Endothelial cell of umbilical vein (primary cell): Measurements from ENCODE around the gene H2BK1. TPM values are rescaled to one million over a fixed set of nuclear protein-coding genes. Genes with fewer than 3 reads are reported as not detected.

ENCODE experiments used
- Bru-seq: library from RNA; stranded (reverse); fragments of 400-500 nt; gene quantifications from one replicate; lab custom pipeline; 2021; lab: Mats Ljungman, UMichigan
- BruChase-seq, 2 experiments: library from RNA; stranded (reverse); fragments of 400-500 nt; gene quantifications; one replicate each; lab custom pipeline; 2021; lab: Mats Ljungman, UMichigan
- BruUV-seq: library from RNA; stranded (reverse); fragments of 400-500 nt; replicated peaks from 2 replicates; lab custom pipeline; 2021; lab: Mats Ljungman, UMichigan
- CTCF ChIA-PET: fragments of 300-600, 350-600 bp; sonication (Branson Sonifier 250); formaldehyde crosslinking; loops from one replicate; lab custom pipeline; 2021; ENCODE audit warnings: antibody characterized with exemption, inconsistent platforms; lab: Charles Lee
- POLR2A ChIA-PET: fragments of 300-600, 350-600 bp; sonication (Branson Sonifier 250); formaldehyde crosslinking; loops from one replicate; lab custom pipeline; 2021; ENCODE audit warnings: antibody characterized with exemption, inconsistent platforms; lab: Charles Lee
- DNase-seq: peaks from one replicate; pipeline ENCODE4 v3.0.0-alpha.2; 2011; ENCODE audit warnings: low read depth, low spot score
- FAIRE-seq: peaks from 2 replicates; lab custom pipeline; 2011; peaks lifted over from hg19 to GRCh38; lab: Jason Lieb, UNC
- H2AFZ ChIP-seq: 2 replicates; pipeline ENCODE4 v1.6.0; 2012; ENCODE audit warnings: low read depth, low read length, control low read depth, inconsistent platforms
- H3K27ac ChIP-seq: 2 replicates; pipeline ENCODE4 v1.5.1; 2011; ENCODE audit warnings: low read depth, mild to moderate bottlenecking, control low read depth, low read length, moderate library complexity; ENCODE audit not compliant: insufficient read depth
- H3K27me3 ChIP-seq, 2 experiments: 2 replicates each; pipeline versions ENCODE4 v1.6.0 to v1.6.1; 2011; ENCODE audit warnings: low read length in 2 of 2, mixed read lengths in 1 of 2; ENCODE audit not compliant: control insufficient read depth in 2 of 2, insufficient read depth in 2 of 2
- H3K36me3 ChIP-seq, 2 experiments: 2 replicates in 1 of 2; 3 replicates in 1 of 2; pipeline ENCODE4 v1.5.1; 2011; ENCODE audit warnings: low read length in 2 of 2, mild to moderate bottlenecking in 1 of 2, moderate library complexity in 1 of 2; ENCODE audit not compliant: control insufficient read depth in 2 of 2, insufficient read depth in 2 of 2; ENCODE audit errors: extremely low read depth in 1 of 2
- H3K4me1 ChIP-seq: 3 replicates; pipeline ENCODE4 v1.5.1; 2011; ENCODE audit warnings: mild to moderate bottlenecking, low read length; ENCODE audit not compliant: control insufficient read depth, insufficient read depth; ENCODE audit errors: extremely low read depth
- H3K4me2 ChIP-seq: 2 replicates; pipeline ENCODE4 v1.6.1; 2011; ENCODE audit warnings: low read length, control low read depth, mixed read lengths; ENCODE audit not compliant: insufficient read depth
- H3K4me3 ChIP-seq, 3 experiments: fragments of 200-600 bp in 1 of 3; sonication (generic), shearing (Covaris generic) in 1 of 3; replicated peaks in 1 of 3; 2 replicates each; pipeline ENCODE4 v1.5.1; 2011 to 2016; ENCODE audit warnings: control low read depth in 3 of 3, low read length in 3 of 3, mild to moderate bottlenecking in 2 of 3, inconsistent platforms in 1 of 3, low read depth in 1 of 3, moderate library complexity in 1 of 3; ENCODE audit not compliant: insufficient read depth in 1 of 3
- H3K79me2 ChIP-seq: 2 replicates; pipeline ENCODE4 v1.6.0; 2012; ENCODE audit warnings: low read length, inconsistent platforms; ENCODE audit not compliant: control insufficient read depth, insufficient read depth
- H3K9ac ChIP-seq: replicated peaks from 2 replicates; pipeline ENCODE3; 2011; ENCODE audit warnings: low read length, control low read depth; ENCODE audit not compliant: insufficient read depth; ENCODE audit errors: extremely low read depth
- H3K9me1 ChIP-seq: replicated peaks from 3 replicates; pipeline ENCODE4 v1.6.0; 2011; ENCODE audit warnings: mild to moderate bottlenecking, low read length; ENCODE audit not compliant: control insufficient read depth, insufficient read depth; ENCODE audit errors: extremely low read depth
- H3K9me3 ChIP-seq: replicated peaks from 2 replicates; pipeline ENCODE4 v1.5.1; 2012; ENCODE audit warnings: low read length, inconsistent platforms; ENCODE audit not compliant: control insufficient read depth, insufficient read depth
- H4K20me1 ChIP-seq: replicated peaks from 2 replicates; pipeline ENCODE3; 2011; ENCODE audit warnings: mild to moderate bottlenecking, low read length; ENCODE audit not compliant: control insufficient read depth, insufficient read depth; ENCODE audit errors: extremely low read depth
- EZH2 ChIP-seq: IDR thresholded peaks from 2 replicates; pipeline ENCODE4 v1.6.1; 2012; ENCODE audit warnings: borderline replicate concordance, low read depth, mild to moderate bottlenecking, moderate library complexity, low read length, inconsistent platforms; ENCODE audit not compliant: severe bottlenecking
- FOS ChIP-seq: IDR thresholded peaks from 2 replicates; pipeline ENCODE4 v1.6.1; 2011; ENCODE audit warnings: mild to moderate bottlenecking, low read length, moderate library complexity, borderline replicate concordance; ENCODE audit not compliant: insufficient read depth
- GATA2 ChIP-seq: IDR thresholded peaks from 2 replicates; pipeline ENCODE4 v1.7.0; 2011; ENCODE audit warnings: low read depth, mild to moderate bottlenecking, moderate library complexity, mixed read lengths, low read length; ENCODE audit not compliant: insufficient read length, insufficient read depth
- JUN ChIP-seq: IDR thresholded peaks from 2 replicates; pipeline ENCODE4 v1.6.1; 2011; ENCODE audit warnings: borderline replicate concordance, low read depth; ENCODE audit not compliant: insufficient read length, insufficient read depth
- MAX ChIP-seq: IDR thresholded peaks from 2 replicates; pipeline ENCODE4 v1.6.1; 2011; ENCODE audit not compliant: insufficient read depth, insufficient read length
- MYC ChIP-seq: IDR thresholded peaks from one replicate; pipeline ENCODE4 v1.6.1; 2011; ENCODE audit warnings: mild to moderate bottlenecking, low read depth, low read length
- POLR2A ChIP-seq: IDR thresholded peaks from 2 replicates; pipeline ENCODE4 v1.6.1; 2012; ENCODE audit warnings: low read depth, mild to moderate bottlenecking, control low read depth, low read length
- POLR2AphosphoS5 ChIP-seq: IDR thresholded peaks from 2 replicates; pipeline ENCODE4 v1.6.1; 2012; ENCODE audit warnings: low read depth, mild to moderate bottlenecking, control low read depth, low read length, moderate library complexity; ENCODE audit not compliant: insufficient read depth
- dilution Hi-C: fragments of 300-500 bp; cut with MboI; formaldehyde crosslinking; loops from one replicate; pipeline ENCODE4 v1.15.0; 2019; ENCODE audit warnings: low sequenced_read_pairs; ENCODE audit not compliant: extremely low pct_ligation_motif_present
- intact Hi-C: fragments of 100-400 bp; cut with micrococcal nuclease; formaldehyde crosslinking; loops from one replicate; pipeline ENCODE4 v1.10.0; 2022
- long read RNA-seq: library from polyadenylated mRNA; stranded (forward); transcript quantifications from one replicate; pipeline ENCODE4 v2.0.0, GENCODE V29; 2021
- polyA minus RNA-seq, 3 experiments: library from RNA; depleted of rRNA, polyadenylated mRNA; stranded (reverse); fragments of >200 nt; gene quantifications; 1 replicate in 1 of 3; 2 replicates in 2 of 3; pipeline ENCODE4 v1.2.3, GENCODE V29; 2011
- polyA plus RNA-seq, 4 experiments: library from polyadenylated mRNA; depleted of rRNA in 3 of 4; stranded (reverse) in 3 of 4; unstranded in 1 of 4; fragments of >200 nt; gene quantifications; 2 replicates each; pipeline versions ENCODE4 v1.2.1 to v1.2.3, GENCODE V29; 2011 to 2012; ENCODE audit warnings: missing spikeins in 1 of 4
- total RNA-seq: library from RNA; stranded (reverse); gene quantifications from 2 replicates; pipeline ENCODE4 v1.2.3, GENCODE V29; 2021
- TF ChIP-seq, protein P1 (sequence below), 2 donors: IDR thresholded peaks; 1 replicate in 1 of 2; 2 replicates in 1 of 2; pipeline ENCODE4 v1.5.1; 2011; ENCODE audit warnings: low read length in 2 of 2, mild to moderate bottlenecking in 2 of 2, moderate library complexity in 2 of 2, control low read depth in 1 of 2, inconsistent platforms in 1 of 2, low read depth in 1 of 2; ENCODE audit not compliant: insufficient read depth in 1 of 2; ENCODE audit errors: extremely low read depth in 1 of 2

H2BK1 gene
- total RNA-seq (not detected in 2 replicates), polyA plus RNA-seq (not detected in 2 replicates), polyA minus RNA-seq (0.81 TPM in 1 of 2 replicates, not detected in the other), Bru-seq, nascent RNA (percentile 33 among the genes with signal in this experiment), BruChase-seq, experiment 1, labeled RNA remaining after a 6-hour chase (percentile 59 among the genes with signal in this experiment), BruChase-seq, experiment 2, labeled RNA remaining after a 2-hour chase (percentile 53 among the genes with signal in this experiment)
- not detected in 2 replicates for polyA plus RNA-seq (2011; cell fraction: cytosol; rRNA removed)
- not detected in 2 replicates for polyA plus RNA-seq (2011; cell fraction: nucleus; rRNA removed)
- polyA plus RNA-seq (2012), result not detected in 2 replicates
- not detected for polyA minus RNA-seq (2011; cell fraction: cytosol; rRNA and poly(A)+ RNA removed)
- not detected in 2 replicates for polyA minus RNA-seq (2011; cell fraction: nucleus; rRNA and poly(A)+ RNA removed)
- long read RNA-seq, result 0 reads

DNA sequence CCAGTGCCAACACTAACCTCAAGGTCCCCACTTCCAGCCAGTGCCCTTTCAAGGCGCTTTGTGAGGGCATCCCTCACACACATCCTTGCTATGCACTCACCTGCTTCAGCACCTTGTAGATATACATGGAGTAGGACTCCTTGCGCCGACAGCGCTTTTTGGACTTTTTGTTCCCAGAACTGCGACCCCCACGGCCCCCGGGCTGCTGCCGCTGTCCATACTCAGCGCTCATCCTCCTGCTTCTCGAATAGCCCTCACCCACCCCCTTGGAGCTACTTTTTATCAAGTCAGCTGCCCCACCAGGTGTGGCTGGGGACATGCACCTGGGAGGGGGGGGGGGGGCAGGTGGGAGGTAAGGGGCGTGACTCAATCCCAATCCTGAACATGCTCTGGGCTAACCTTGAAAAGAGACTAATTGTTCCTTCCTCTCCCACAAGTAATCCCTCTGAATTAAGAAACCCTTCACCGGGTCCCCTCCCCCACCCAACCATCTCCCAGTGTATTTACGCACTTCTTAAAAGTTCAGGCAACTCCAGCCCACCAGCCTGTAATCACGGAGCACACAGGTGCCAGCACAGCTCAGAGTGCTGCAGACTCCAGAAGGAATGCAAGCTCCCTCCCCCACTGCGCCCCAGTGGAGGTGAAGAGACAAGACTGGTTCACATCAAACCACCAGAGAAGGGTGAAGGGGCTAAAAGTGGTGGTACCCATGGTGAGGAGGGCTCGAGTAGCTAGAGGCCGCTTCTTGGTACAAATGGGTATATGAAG, at the start of gene H2BK1:
Gene H2BK1, minus strand, starts transcription at position 402 of the 768 bp plus-strand sequence. Its CDS starts 170 bp downstream, at position 232.
- no peak within 1 kb of the TSS for H3K27ac ChIP-seq
- dilution Hi-C loops, result no loop called here

More for the DNA sequence above, at the start of gene H2BK1:
- no peaks in the 10 kb centered on the region for H3K4me1 ChIP-seq
- no peaks in the 10 kb centered on the region for H3K79me2 ChIP-seq
- H3K27me3 ChIP-seq, result no peaks in the 10 kb centered on the region
- DNase-seq, result no peak
- intact Hi-C loops, result no loop called here
- no peak within 1 kb of the TSS for H3K4me2 ChIP-seq
- no peak within 1 kb of the TSS for H3K9ac ChIP-seq
- no peaks in the 10 kb centered on the region for H3K9me1 ChIP-seq
- FAIRE-seq, result no peak
- no peak within 1 kb of the TSS for H2AFZ ChIP-seq
- H3K4me3 ChIP-seq, result no peak within 1 kb of the TSS
- no peaks in the 10 kb centered on the region for H3K9me3 ChIP-seq
- no TSS peak for BruUV-seq
- TF ChIP-seq MYC (no peak), FOS (no peak), JUN (no peak), POLR2AphosphoS5 (no peak), POLR2A (no peak), MAX (no peak), GATA2 (no peak), EZH2 (no peak)
- TF ChIP-seq, protein P1, sequence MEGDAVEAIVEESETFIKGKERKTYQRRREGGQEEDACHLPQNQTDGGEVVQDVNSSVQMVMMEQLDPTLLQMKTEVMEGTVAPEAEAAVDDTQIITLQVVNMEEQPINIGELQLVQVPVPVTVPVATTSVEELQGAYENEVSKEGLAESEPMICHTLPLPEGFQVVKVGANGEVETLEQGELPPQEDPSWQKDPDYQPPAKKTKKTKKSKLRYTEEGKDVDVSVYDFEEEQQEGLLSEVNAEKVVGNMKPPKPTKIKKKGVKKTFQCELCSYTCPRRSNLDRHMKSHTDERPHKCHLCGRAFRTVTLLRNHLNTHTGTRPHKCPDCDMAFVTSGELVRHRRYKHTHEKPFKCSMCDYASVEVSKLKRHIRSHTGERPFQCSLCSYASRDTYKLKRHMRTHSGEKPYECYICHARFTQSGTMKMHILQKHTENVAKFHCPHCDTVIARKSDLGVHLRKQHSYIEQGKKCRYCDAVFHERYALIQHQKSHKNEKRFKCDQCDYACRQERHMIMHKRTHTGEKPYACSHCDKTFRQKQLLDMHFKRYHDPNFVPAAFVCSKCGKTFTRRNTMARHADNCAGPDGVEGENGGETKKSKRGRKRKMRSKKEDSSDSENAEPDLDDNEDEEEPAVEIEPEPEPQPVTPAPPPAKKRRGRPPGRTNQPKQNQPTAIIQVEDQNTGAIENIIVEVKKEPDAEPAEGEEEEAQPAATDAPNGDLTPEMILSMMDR (IDR thresholded peaks at IDR 0.05; ENCODE audit: extremely low read depth in 1 of 2, insufficient read depth in 1 of 2, low read depth in 1 of 2, low read length in 2 of 2), result no peak
- ChIA-PET CTCF (no interaction called here), POLR2A (interaction anchor here (0.6 kb wide), 1 partner anchor 33 kb away, joined by 3 read pairs; no protein-coding TSS in a partner anchor)
- peaks cover 0 to 14% of the 10 kb centered on the region in 2 experiments for H3K36me3 ChIP-seq
- H4K20me1 ChIP-seq, result no peaks in the 10 kb centered on the region
